HG03097 (cell line): ENCODE data around the gene OR8B12.
"Not testable (repeated sequence)": the region's sequence is repeated elsewhere in the genome, so short reads cannot be mapped to it uniquely, and the experiment has no call there.

ENCODE experiments used
- ATAC-seq: cut with Tn5 transposase; IDR thresholded peaks from one replicate; pipeline ENCODE4 v1.9.1; 2021; ENCODE audit not compliant: unreplicated experiment, low FRiP score

The OR8B12 gene

DNA sequence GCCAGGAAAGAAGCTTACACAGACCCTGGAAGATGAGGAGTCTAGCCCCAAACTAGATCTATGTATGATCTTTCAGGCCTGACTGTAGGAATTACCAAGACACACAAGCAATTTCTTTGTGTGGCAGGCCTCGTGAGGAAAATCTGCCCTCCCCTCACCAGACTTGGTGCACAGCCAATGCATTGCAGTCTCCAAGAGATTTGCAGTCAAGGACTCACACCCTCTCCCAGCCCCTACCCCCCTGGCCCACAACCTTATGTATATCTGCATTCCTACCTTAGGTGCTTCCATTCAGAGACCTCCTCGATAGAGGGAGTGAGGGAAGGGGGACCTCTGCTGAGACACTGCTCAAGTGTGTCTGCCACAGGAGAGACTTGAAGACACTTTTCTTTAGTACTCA is 9.8 kb downstream of the OR8B12 start:
- ATAC-seq, result no peak

GRCh38 chr11:124520550-124520854 is 23.0 kb downstream of the OR8B12 start:
- ATAC-seq, result no peak

DNA sequence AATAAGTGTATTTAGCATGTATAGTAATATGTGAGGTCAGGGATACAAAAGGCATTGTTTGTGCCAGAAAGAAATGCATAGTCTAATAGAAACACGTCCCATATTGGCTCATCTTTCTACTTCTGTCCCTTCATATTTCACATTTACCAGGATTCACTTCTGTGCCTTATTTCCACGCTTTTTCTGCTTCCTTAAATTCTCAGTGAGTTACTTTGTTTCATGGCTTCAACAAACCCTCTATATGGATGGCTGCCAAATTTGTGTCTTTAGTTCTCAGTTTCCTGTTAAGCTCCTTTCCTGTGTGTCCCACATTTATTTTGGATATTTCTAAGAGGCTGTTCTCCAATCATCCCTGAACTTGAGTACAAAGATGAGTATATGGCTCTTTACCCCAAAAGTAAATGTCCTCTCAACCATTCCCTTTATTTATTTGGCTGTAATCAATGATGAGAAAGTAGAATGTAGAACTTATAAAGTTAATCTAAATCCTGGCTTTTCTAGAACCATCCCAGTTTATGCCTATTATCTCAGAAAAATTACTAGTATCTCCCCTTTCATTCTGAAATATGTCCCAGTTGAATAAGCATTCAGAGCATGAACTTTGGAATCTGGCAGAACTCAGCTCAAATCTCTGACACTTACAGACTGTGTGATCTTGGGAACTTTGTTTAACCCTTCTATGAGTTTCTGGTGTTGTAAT is 23.5 kb downstream of the OR8B12 start:
- ATAC-seq, result no peak

- no peak for ATAC-seq
Observed at GRCh38 chr11:124518989-124519451, 24.4 kb downstream of the OR8B12 start.

- ATAC-seq, result no peak
Observed at GRCh38 chr11:124517314-124517713, 26.1 kb downstream of the OR8B12 start.

GRCh38 chr11:124514675-124515074 is 28.8 kb downstream of the OR8B12 start:
- not testable (repeated sequence) for ATAC-seq

DNA sequence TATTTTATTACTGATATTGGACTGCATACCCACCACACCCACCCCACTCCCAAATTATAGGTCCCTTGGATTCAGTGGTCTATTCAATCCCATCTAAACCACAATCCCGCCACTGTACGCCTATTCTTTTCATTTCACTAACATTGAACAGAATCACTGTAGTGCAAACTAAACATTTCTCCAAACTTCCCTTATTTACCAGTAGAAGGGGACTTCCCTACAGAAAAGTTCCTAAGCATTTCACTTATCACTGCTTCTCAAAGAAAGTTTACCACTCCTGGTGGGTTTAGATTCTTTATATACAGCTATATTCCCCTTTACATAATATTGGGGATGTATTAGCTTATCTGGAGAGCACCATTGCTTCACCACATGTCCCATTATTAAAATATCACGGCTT is 29.3 kb downstream of the OR8B12 start:
- ATAC-seq, result no peak

- ATAC-seq, result no peak
Observed at GRCh38 chr11:124511745-124512144, 31.7 kb downstream of the OR8B12 start.

- ATAC-seq, result no peak
Observed at GRCh38 chr11:124510279-124510678, 33.2 kb downstream of the OR8B12 start.

- no peak for ATAC-seq
Observed at GRCh38 chr11:124499711-124500110, 43.7 kb downstream of the OR8B12 start.

- no peak for ATAC-seq
Observed at GRCh38 chr11:124493016-124493655, 50.3 kb downstream of the OR8B12 start.
